SKM-1 treated with dmso at 0.1 percent for 144 hours (cell line): ENCODE results near the gene TJP3.

ENCODE experiments used
- DNase-seq: peaks from one replicate; lab custom pipeline; 2025; ENCODE audit not compliant: unreplicated experiment; lab: John Stamatoyannopoulos, UW

TJP3 gene

GRCh38 chr19:3671680-3672574 is 36.3 kb upstream of the TJP3 start:
- DNase-seq, result no peak

- no peak for DNase-seq
These were observed 35.6 kb upstream of the TJP3 start for GRCh38 chr19:3672575-3672948.

- no peak for DNase-seq
These were observed 35.2 kb upstream of the TJP3 start for GRCh38 chr19:3672993-3673392.

GRCh38 chr19:3673506-3674439 is 34.4 kb upstream of the TJP3 start:
- DNase-seq, result no peak

- no peak for DNase-seq
These were observed 33.2 kb upstream of the TJP3 start for GRCh38 chr19:3674784-3675543.

- DNase-seq, result no peak
These were observed 30.0 kb upstream of the TJP3 start for GRCh38 chr19:3678188-3678587.

GRCh38 chr19:3679138-3679537 is 29.0 kb upstream of the TJP3 start:
- no peak for DNase-seq

GRCh38 chr19:3679581-3679980 is 28.6 kb upstream of the TJP3 start:
- no peak for DNase-seq

- no peak for DNase-seq
These were observed 27.2 kb upstream of the TJP3 start for GRCh38 chr19:3680939-3681338.

- DNase-seq, result no peak
These were observed 25.9 kb upstream of the TJP3 start for GRCh38 chr19:3682286-3682685.

GRCh38 chr19:3682741-3683404 is 25.3 kb upstream of the TJP3 start:
- no peak for DNase-seq

- no peak for DNase-seq
These were observed 24.7 kb upstream of the TJP3 start for GRCh38 chr19:3683405-3684053.

GRCh38 chr19:3684054-3684816 is 23.9 kb upstream of the TJP3 start:
- DNase-seq, result no peak

- DNase-seq, result no peak
These were observed 23.3 kb upstream of the TJP3 start for GRCh38 chr19:3684817-3685410.

- no peak for DNase-seq
These were observed 20.8 kb upstream of the TJP3 start for GRCh38 chr19:3687393-3687773.

GRCh38 chr19:3687774-3688706 is 20.1 kb upstream of the TJP3 start:
- DNase-seq, result no peak

- no peak for DNase-seq
These were observed 17.4 kb upstream of the TJP3 start for GRCh38 chr19:3690551-3691371.
